DMS79 (cell line): ENCODE results near the gene RIMS4.

ENCODE experiments used
- DNase-seq: peaks from one replicate; lab custom pipeline; 2025; lab: John Stamatoyannopoulos, UW

RIMS4 gene

GRCh38 chr20:44762466-44763140 is 47.7 kb downstream of the RIMS4 start:
- DNase-seq: no peak

DNA sequence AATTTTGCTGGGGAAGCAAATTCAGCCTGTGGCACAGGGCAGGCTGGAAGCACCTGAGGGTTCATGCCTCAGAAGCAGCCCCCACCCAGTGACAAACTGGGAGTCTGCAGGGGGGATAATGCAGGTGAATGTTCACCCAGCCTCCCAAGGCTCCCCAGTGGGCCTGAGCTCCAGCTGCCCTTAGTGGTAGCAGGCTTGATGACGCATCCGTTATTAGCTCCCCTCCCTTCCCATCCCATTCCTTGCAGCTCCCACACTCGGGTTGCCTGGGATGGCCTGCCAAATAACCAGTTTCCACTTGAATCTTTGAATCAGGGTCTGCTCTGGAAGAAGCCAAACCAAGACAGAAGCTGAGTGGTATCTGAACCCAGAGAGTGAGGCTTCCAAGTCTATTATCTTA is 48.9 kb downstream of the RIMS4 start:
- DNase-seq: no peak

- DNase-seq: no peak
Observed at GRCh38 chr20:44759595-44759994, 50.8 kb downstream of the RIMS4 start.

DNA sequence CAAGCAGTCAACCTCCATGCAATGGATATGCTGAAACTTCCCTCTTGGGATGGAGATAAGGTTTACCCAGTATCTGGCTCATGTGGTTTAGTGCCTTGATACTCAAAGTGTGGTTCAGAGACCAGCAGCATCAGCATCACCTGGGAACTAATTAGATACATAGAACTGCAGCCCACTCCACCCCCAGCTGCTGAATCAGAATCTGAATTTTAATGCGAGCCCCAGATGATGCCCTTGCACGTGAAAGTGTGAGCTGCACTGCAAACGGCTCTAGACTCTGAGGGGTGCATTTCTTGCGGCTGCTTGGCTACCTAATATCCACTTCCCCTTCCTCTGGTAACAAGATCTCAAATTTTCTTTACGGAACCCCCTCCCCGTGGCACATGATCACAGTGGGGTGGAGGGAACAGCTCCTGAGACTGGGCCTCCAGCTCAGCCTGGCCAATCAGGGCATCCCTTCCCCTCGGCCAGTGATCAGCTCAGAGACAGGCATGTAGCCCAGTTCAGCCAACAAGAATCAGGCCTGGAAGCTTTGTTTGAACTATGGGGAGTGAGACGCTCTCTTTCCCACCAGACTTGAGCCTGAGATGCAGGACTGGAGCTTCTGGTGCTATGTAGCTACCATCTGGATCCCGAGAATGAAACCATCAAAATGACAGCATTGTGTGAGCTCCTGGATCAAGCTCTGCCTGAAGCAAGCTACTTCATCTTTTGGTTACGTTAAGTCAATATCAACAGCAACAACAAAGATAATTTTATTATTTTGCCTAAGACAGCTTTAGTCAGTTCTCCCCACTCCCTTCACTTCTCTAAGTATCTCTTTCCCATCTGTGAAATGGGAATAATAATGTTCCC is 51.9 kb downstream of the RIMS4 start:
- DNase-seq: no peak

- no peak for DNase-seq
Observed at GRCh38 chr20:44756956-44757355, 53.4 kb downstream of the RIMS4 start.

- no peak for DNase-seq
Observed at GRCh38 chr20:44756011-44756688, 54.2 kb downstream of the RIMS4 start.

GRCh38 chr20:44754554-44754953 is 55.8 kb downstream of the RIMS4 start:
- DNase-seq: no peak

GRCh38 chr20:44752099-44752931 is 58.0 kb downstream of the RIMS4 start:
- no peak for DNase-seq

GRCh38 chr20:44750081-44750805 is 60.1 kb downstream of the RIMS4 start:
- no peak for DNase-seq

GRCh38 chr20:44748005-44748370 is 62.4 kb downstream of the RIMS4 start:
- no peak for DNase-seq

- peak; percentile 96 for DNase-seq
Observed at GRCh38 chr20:44747166-44748004, 63.0 kb downstream of the RIMS4 start.

DNA sequence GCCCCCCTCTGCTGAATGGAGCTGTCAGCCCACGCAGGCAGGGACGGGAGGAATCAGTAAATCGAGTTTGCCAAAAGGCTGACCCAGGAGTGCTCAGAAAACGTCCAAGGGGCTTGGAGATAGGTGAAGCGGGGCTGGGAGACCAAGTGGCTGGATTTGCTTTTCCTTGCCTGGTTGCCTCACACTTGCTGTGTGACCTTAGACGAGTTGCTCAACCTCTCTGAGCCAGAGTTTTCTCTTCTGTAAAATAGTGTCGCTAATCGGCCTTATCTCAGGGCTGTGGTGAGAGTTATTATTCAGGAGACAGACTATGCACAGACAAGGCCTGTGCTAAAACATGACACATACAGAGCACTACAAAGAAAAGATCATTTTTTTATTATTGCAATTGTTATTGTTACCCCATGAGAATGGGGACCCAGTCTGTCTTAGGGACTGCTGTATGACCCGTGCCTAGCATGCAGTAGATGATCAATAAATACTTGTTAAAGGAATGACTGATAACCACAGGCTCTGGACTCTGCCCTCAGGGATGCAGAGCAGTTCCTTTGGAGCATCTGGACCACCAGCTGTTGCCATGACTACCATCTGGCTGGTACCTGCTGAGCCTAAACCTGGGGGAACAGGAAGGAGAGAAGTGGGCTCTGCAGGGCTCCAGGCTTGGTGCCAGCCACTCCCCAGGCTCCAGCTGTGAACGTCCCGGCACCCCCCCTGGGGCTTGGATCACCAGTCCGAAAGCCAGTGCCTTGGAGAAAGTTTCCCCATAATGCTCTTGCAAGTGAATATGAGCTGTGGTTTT is 63.8 kb downstream of the RIMS4 start:
- no peak for DNase-seq

DNA sequence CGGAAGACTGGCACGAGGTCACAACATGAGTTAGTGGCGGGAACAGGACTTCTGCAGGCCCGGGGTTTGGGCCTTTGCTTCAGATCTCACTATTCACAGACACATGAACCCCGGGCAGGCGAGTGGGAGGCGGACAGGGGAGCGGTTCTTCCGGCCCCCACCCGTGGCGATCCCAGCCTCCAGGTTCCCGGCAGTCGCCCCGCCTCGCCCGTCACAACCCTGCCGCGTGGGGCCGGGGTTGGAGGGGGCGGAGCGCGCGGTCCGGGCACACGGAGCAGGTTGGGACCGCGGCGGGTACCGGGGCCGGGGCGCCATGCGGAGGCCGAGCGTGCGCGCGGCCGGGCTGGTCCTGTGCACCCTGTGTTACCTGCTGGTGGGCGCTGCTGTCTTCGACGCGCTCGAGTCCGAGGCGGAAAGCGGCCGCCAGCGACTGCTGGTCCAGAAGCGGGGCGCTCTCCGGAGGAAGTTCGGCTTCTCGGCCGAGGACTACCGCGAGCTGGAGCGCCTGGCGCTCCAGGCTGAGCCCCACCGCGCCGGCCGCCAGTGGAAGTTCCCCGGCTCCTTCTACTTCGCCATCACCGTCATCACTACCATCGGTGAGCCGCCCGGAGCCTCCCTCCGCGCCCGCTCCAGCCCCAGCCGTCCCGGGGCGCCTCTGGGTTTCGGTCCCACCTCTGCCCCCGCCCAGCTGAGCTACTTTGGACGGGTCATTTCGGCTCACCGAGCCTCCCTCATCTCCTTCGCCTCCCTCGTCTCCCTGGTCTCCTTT is 64.6 kb downstream of the RIMS4 start, which contains the start of gene KCNK15:
KCNK15 (plus strand) TSS at position 268 of the 769 bp plus-strand sequence; CDS start at position 314, 46 bp downstream.
- DNase-seq: no peak

DNA sequence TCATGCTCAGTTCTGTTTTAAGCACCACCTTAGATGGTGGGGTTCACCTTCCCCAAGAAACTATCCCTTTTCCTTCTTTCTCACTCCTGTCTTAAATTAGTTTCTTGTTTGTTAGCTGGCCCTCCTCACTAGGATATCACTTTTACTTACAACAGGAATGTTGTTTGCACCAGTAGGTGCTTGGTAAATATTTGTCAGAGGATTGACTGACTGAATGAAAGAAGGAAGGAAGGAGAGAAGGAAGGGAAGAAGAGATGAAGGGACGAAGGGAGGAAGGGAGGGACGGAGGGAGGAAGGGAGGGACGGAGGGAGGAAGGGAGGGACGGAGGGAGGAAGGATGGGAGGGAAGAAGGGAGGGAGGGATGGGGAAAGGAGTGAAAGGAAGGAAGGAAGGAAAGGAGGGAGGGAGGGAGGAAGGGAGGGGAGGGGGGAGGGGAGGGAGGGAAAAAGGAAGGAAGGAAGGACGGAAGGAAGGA is 65.2 kb downstream of the RIMS4 start:
- no peak for DNase-seq

DNA sequence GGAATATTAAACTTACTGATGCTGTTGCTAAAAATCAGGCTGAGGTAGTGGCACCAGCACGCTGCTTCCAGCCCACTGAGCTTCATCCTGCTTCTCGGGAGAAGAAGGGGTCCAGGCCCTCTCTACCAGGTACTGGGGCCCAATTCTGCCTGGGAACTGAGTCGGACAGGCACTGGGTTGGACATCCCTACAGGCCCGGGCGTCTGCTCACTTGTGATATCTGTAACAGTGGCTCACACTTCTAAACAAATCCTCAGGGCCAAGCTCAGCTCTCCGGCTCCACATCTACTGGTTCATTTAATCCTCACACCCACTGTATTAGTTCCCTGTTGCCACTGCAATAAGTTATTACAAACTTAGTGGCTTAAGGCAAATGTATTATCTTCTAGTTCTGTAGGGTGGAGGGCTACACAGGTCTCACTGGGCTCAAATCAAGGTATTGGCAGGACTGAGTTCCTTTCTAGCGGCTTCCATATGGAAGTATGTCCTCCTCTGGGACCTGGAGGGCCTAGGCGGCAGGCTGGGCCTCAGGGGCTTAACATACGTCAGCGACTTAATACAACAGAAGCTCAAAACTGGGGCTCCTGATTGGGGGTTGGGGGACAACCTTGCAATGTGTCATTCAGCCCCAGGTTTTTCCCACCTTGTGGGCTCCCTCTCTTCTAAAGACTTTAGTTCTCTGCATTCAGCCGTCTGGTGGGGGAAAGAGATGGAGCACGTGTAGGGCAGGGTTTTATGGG is 66.3 kb downstream of the RIMS4 start:
- DNase-seq: no peak

- no peak for DNase-seq
Observed at GRCh38 chr20:44743080-44743701, 67.2 kb downstream of the RIMS4 start.
